Skeletal muscle tissue (tissue), 4 donors: ENCODE data around the gene TNFSF13. TPM values are rescaled to one million over a fixed set of nuclear protein-coding genes. Genes with fewer than 3 reads are reported as not detected.
A peak's percentile ranks its signal among the peaks of the same experiment; 100 is the strongest.

Experiments
- H3K27ac ChIP-seq: one replicate; pipeline ENCODE4 v1.7.0; 2013; ENCODE audit warnings: mild to moderate bottlenecking, low read depth, low read length, inconsistent platforms
- H3K27me3 ChIP-seq, 3 donors: one replicate each; pipeline ENCODE4 v1.7.0; 2013; ENCODE audit warnings: low read length in 3 of 3; ENCODE audit not compliant: control insufficient read depth in 3 of 3, insufficient read depth in 3 of 3
- H3K36me3 ChIP-seq, 3 donors: one replicate each; pipeline ENCODE4 v1.7.0; 2013; ENCODE audit warnings: low read length in 3 of 3; ENCODE audit not compliant: control insufficient read depth in 3 of 3, insufficient read depth in 3 of 3
- H3K4me1 ChIP-seq, 3 donors: one replicate each; pipeline ENCODE4 v1.7.0; 2013; ENCODE audit warnings: low read length in 3 of 3, mild to moderate bottlenecking in 3 of 3; ENCODE audit not compliant: control insufficient read depth in 3 of 3, insufficient read depth in 3 of 3
- H3K4me3 ChIP-seq, 3 donors: one replicate each; pipeline ENCODE4 v1.7.0; 2013; ENCODE audit warnings: low read length in 3 of 3
- H3K9ac ChIP-seq, 3 donors: one replicate each; pipeline ENCODE4 v1.7.0; 2013; ENCODE audit warnings: low read length in 3 of 3, mild to moderate bottlenecking in 3 of 3, moderate library complexity in 2 of 3, low read depth in 1 of 3
- H3K9me3 ChIP-seq, 3 donors: one replicate each; pipeline ENCODE4 v1.7.0; 2013; ENCODE audit warnings: low read length in 3 of 3; ENCODE audit not compliant: control insufficient read depth in 3 of 3
- total RNA-seq: library from RNA; depleted of rRNA; stranded (reverse); fragments of >200 nt; gene quantifications from one replicate; pipeline ENCODE4 v1.2.3, GENCODE V29; 2014
- donor health status: Osteomylitis.

The TNFSF13 gene
- total RNA-seq, 1 donor from 2014 or later, result 2.1 TPM

- H3K9me3 ChIP-seq, result no peaks in the 10 kb centered on the region
- H3K4me3 ChIP-seq, result peak overlapping the region; percentile 32 to 54 (median 41)
- peak overlapping the region; percentile 89 for H3K27ac ChIP-seq
- H3K27me3 ChIP-seq, result no peaks in the 10 kb centered on the region
- H3K36me3 ChIP-seq, result peaks cover 31 to 32% (median 31%) of the 10 kb centered on the region in 3 donors
- peaks cover 57 to 87% (median 62%) of the 10 kb centered on the region in 3 donors for H3K4me1 ChIP-seq
- H3K9ac ChIP-seq, result peak overlapping the region; percentile 51 to 75 (median 58)
These were observed 22.3 kb downstream of the TNFSF13 start for GRCh38 chr17:7580604-7581575.

- peak overlapping the region; percentile 89 for H3K27ac ChIP-seq
- H3K4me1 ChIP-seq, result peaks cover 47 to 70% (median 49%) of the 10 kb centered on the region in 3 donors
- peak overlapping the region; percentile 68 to 90 (median 87) for H3K9ac ChIP-seq
- H3K4me3 ChIP-seq, result peak overlapping the region; percentile 82 to 98 (median 87)
- no peaks in the 10 kb centered on the region for H3K9me3 ChIP-seq
- H3K27me3 ChIP-seq, result no peaks in the 10 kb centered on the region
- H3K36me3 ChIP-seq, result peaks cover 23 to 27% (median 26%) of the 10 kb centered on the region in 3 donors
These were observed 24.1 kb downstream of the TNFSF13 start for GRCh38 chr17:7582396-7583252.

GRCh38 chr17:7583253-7584109 is 24.9 kb downstream of the TNFSF13 start, which contains the start of gene MPDU1:
MPDU1 (plus strand) TSS chr17:7583852; CDS start chr17:7583863, 11 bp downstream.
- Histone ChIP-seq H3K4me3 (peak within 1 kb of the TSS; percentile 82 to 98 (median 87)), H3K4me1 (peaks cover 46 to 65% (median 47%) of the 10 kb centered on the region in 3 donors)

GRCh38 chr17:7586673-7587419 is 28.3 kb downstream of the TNFSF13 start:
- Histone ChIP-seq H3K9me3 (no peaks in the 10 kb centered on the region), H3K4me1 (peaks cover 33 to 56% (median 42%) of the 10 kb centered on the region in 3 donors), H3K27ac (no peak overlapping the region), H3K27me3 (no peaks in the 10 kb centered on the region), H3K4me3 (no peak overlapping the region), H3K9ac (peak overlapping the region in 1 of 3 donors; percentile 10), H3K36me3 (peaks cover 12 to 25% (median 22%) of the 10 kb centered on the region in 3 donors)

More at GRCh38 chr17:7583253-7584109, 24.9 kb downstream of the TNFSF13 start, which contains the start of gene MPDU1:
- Histone ChIP-seq H3K9me3 (no peaks in the 10 kb centered on the region), H3K36me3 (peaks cover 14 to 23% (median 21%) of the 10 kb centered on the region in 3 donors), H3K27ac (peak within 1 kb of the TSS; percentile 89), H3K27me3 (no peaks in the 10 kb centered on the region), H3K9ac (peak within 1 kb of the TSS; percentile 87 to 97 (median 90))

- H3K27me3 ChIP-seq, result no peaks in the 10 kb centered on the region
- H3K9ac ChIP-seq, result no peak overlapping the region
- H3K9me3 ChIP-seq, result no peaks in the 10 kb centered on the region
- no peak overlapping the region for H3K27ac ChIP-seq
- H3K4me3 ChIP-seq, result no peak overlapping the region
- peaks cover 19 to 32% (median 30%) of the 10 kb centered on the region in 3 donors for H3K36me3 ChIP-seq
- H3K4me1 ChIP-seq, result peaks cover 26 to 49% (median 35%) of the 10 kb centered on the region in 3 donors
These were observed 29.0 kb downstream of the TNFSF13 start for GRCh38 chr17:7587420-7588151.

GRCh38 chr17:7588553-7589203 is 30.1 kb downstream of the TNFSF13 start:
- H3K4me1 ChIP-seq, result peaks cover 19 to 40% (median 26%) of the 10 kb centered on the region in 3 donors
- no peaks in the 10 kb centered on the region for H3K27me3 ChIP-seq
- peaks cover 30 to 43% (median 39%) of the 10 kb centered on the region in 3 donors for H3K36me3 ChIP-seq
- peak overlapping the region in 2 of 3 donors; percentile 77 to 79 for H3K9ac ChIP-seq
- H3K4me3 ChIP-seq, result peak overlapping the region; percentile 46 to 67 (median 54)
- H3K9me3 ChIP-seq, result no peaks in the 10 kb centered on the region
- peak overlapping the region; percentile 47 for H3K27ac ChIP-seq

- Histone ChIP-seq H3K9me3 (no peaks in the 10 kb centered on the region), H3K27ac (peak overlapping the region; percentile 47), H3K4me3 (peak overlapping the region; percentile 46 to 67 (median 54)), H3K9ac (peak overlapping the region; percentile 58 to 79 (median 77)), H3K27me3 (no peaks in the 10 kb centered on the region), H3K4me1 (peaks cover 17 to 38% (median 24%) of the 10 kb centered on the region in 3 donors), H3K36me3 (peaks cover 37 to 50% (median 46%) of the 10 kb centered on the region in 3 donors)
These were observed 30.8 kb downstream of the TNFSF13 start for GRCh38 chr17:7589204-7589868.
